Measurements from ENCODE around the gene GALR2. TPM values are rescaled to one million over a fixed set of nuclear protein-coding genes. Genes with fewer than 3 reads are reported as not detected.

The GALR2 gene
- total RNA-seq, 4 donors from 2014 or later: not detected

- no peaks in the 10 kb centered on the region for H3K36me3 ChIP-seq
- H3K27ac ChIP-seq: no peak overlapping the region
- H3K9me3 ChIP-seq: no peaks in the 10 kb centered on the region
- peaks cover 8 to 20% of the 10 kb centered on the region in 2 donors for H3K27me3 ChIP-seq
- DNase-seq: no peak
- intact Hi-C loops (cut with DNase I; ENCODE audit: low total_unique reads): no loop called here
- no peaks in the 10 kb centered on the region for H3K4me1 ChIP-seq
- H3K4me3 ChIP-seq: no peak overlapping the region
- no peak for TF ChIP-seq POLR2A (IDR thresholded peaks at IDR 0.05)
- no peak for TF ChIP-seq CTCF (IDR thresholded peaks at IDR 0.05)
Measured at GRCh38 chr17:76081295-76082210, 7.0 kb downstream of the GALR2 start.

- DNase-seq: no peak
- H3K27ac ChIP-seq: no peak overlapping the region
- no peak overlapping the region for H3K4me3 ChIP-seq
- TF ChIP-seq CTCF (IDR thresholded peaks at IDR 0.05): no peak
- TF ChIP-seq POLR2A (IDR thresholded peaks at IDR 0.05): no peak
- intact Hi-C loops (cut with DNase I; ENCODE audit: low total_unique reads): no loop called here
- peaks cover 0 to 10% of the 10 kb centered on the region in 2 donors for H3K27me3 ChIP-seq
- no peaks in the 10 kb centered on the region for H3K9me3 ChIP-seq
- H3K36me3 ChIP-seq: no peaks in the 10 kb centered on the region
- H3K4me1 ChIP-seq: no peaks in the 10 kb centered on the region
Measured at GRCh38 chr17:76082326-76083251, 8.0 kb downstream of the GALR2 start.

GRCh38 chr17:76083536-76084182, 9.1 kb downstream of the GALR2 start:
- Histone ChIP-seq H3K27me3 (peaks cover 0 to 5% of the 10 kb centered on the region in 2 donors), H3K9me3 (no peaks in the 10 kb centered on the region), H3K36me3 (no peaks in the 10 kb centered on the region), H3K4me3 (no peak overlapping the region), H3K27ac (no peak overlapping the region), H3K4me1 (no peaks in the 10 kb centered on the region)
- no peak for DNase-seq
- intact Hi-C loops (cut with DNase I; ENCODE audit: low total_unique reads): no loop called here
- no peak for TF ChIP-seq CTCF (IDR thresholded peaks at IDR 0.05)
- no peak for TF ChIP-seq POLR2A (IDR thresholded peaks at IDR 0.05)

GRCh38 chr17:76085066-76085730, 10.6 kb downstream of the GALR2 start:
- DNase-seq: no peak
- H3K9me3 ChIP-seq: no peaks in the 10 kb centered on the region
- H3K36me3 ChIP-seq: no peaks in the 10 kb centered on the region

More at GRCh38 chr17:76085066-76085730, 10.6 kb downstream of the GALR2 start:
- H3K4me1 ChIP-seq: no peaks in the 10 kb centered on the region
- no peak overlapping the region for H3K4me3 ChIP-seq
- intact Hi-C loops (cut with DNase I; ENCODE audit: low total_unique reads): no loop called here
- no peak overlapping the region for H3K27ac ChIP-seq
- TF ChIP-seq POLR2A (IDR thresholded peaks at IDR 0.05): no peak
- TF ChIP-seq CTCF (IDR thresholded peaks at IDR 0.05): no peak
- H3K27me3 ChIP-seq: no peaks in the 10 kb centered on the region

Measured in uterus (tissue), 4 donors.